ENCODE data around the gene FRYL.

The FRYL gene

DNA sequence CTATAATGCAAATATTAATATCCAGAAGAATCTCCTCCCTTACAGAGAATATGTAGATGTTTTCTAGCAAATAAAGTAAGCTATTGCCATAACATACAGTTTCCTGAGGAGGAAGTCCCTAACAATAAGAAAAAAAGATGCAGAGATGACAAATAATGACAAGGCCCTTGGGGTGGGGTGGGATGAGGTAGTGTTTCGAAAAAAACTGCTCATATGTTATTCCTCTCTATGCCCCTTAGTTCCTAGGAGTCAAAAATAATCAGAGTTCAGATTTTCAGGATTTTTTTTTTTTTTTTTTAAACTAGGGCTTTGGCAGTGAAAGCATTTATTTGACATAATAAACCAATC lies 191.0 kb downstream of the FRYL start:
- TF ChIP-seq, protein P1, sequence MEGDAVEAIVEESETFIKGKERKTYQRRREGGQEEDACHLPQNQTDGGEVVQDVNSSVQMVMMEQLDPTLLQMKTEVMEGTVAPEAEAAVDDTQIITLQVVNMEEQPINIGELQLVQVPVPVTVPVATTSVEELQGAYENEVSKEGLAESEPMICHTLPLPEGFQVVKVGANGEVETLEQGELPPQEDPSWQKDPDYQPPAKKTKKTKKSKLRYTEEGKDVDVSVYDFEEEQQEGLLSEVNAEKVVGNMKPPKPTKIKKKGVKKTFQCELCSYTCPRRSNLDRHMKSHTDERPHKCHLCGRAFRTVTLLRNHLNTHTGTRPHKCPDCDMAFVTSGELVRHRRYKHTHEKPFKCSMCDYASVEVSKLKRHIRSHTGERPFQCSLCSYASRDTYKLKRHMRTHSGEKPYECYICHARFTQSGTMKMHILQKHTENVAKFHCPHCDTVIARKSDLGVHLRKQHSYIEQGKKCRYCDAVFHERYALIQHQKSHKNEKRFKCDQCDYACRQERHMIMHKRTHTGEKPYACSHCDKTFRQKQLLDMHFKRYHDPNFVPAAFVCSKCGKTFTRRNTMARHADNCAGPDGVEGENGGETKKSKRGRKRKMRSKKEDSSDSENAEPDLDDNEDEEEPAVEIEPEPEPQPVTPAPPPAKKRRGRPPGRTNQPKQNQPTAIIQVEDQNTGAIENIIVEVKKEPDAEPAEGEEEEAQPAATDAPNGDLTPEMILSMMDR (IDR thresholded peaks at IDR 0.05; ENCODE audit: low read depth, low read length, missing control alignments): no peak
- no peak overlapping the region for H3K4me3 ChIP-seq (replicated peaks; ENCODE audit: low read depth, low read length)
- DNase-seq (ENCODE audit: extremely low read depth, low read depth): no peak

DNA sequence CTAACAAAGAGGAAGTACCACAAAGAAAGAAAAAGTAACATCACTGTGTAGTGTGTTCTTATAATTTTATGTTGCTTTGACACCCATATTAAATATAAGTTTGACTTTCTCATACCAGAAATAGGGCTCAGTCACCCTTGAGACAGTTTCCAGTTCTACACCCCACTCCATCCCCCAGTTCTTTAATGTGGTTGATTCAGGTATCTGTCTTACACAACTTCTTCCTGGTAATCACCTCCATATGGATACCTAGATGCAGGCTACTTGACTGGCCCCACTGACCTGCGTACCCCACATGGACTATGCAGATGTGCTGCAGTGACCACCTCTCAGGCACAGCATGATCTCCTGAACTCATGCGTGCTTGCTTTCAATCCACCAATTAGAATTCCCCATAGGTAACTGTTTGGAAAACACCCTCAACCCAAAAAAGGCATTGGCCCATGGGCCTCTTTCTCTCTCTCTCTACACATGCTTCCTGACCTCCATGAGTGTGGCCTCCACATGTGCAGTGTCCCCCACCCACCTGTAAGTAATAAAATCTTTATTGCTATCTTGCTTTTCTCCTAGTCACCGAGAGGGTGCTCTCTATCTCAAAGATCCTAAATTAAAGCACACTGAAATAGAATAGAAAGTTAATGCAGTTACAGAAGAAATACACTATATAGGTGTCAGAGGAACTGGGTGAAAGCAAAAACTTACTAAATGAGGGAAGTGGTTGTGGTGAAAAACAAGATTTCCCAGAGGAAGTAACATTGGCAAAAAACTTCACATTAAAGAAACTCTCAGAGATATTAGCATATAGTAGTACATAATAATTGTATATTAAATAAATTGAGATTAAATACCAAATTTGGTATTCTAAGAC lies 191.6 kb downstream of the FRYL start:
- TF ChIP-seq, protein P1 (IDR thresholded peaks at IDR 0.05; ENCODE audit: low read depth, low read length, missing control alignments): no peak
- H3K4me3 ChIP-seq (replicated peaks; ENCODE audit: low read depth, low read length): no peak overlapping the region
- DNase-seq (ENCODE audit: extremely low read depth, low read depth): no peak

DNA sequence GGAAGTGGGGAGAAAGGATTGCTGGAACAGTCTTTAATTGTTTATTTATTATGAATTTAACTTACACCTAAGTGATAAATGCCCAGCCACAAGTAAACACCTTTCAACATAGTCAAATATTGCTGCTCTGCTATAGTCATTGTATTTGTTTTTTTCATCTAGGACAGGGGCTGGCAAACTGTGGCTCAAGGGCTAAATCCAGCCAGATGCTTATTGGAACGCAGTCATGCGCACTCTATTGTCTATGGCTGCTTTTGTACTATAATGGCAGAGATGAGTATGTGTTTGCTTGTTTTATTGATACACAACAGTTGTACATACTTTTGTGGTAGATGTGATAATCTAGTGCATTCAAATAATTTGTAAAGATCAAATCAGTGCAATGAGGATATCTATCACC lies 194.7 kb downstream of the FRYL start:
- TF ChIP-seq, protein P1 (IDR thresholded peaks at IDR 0.05; ENCODE audit: low read depth, low read length, missing control alignments): no peak
- no peak for DNase-seq (ENCODE audit: extremely low read depth, low read depth)
- H3K4me3 ChIP-seq (replicated peaks; ENCODE audit: low read depth, low read length): no peak overlapping the region

DNA sequence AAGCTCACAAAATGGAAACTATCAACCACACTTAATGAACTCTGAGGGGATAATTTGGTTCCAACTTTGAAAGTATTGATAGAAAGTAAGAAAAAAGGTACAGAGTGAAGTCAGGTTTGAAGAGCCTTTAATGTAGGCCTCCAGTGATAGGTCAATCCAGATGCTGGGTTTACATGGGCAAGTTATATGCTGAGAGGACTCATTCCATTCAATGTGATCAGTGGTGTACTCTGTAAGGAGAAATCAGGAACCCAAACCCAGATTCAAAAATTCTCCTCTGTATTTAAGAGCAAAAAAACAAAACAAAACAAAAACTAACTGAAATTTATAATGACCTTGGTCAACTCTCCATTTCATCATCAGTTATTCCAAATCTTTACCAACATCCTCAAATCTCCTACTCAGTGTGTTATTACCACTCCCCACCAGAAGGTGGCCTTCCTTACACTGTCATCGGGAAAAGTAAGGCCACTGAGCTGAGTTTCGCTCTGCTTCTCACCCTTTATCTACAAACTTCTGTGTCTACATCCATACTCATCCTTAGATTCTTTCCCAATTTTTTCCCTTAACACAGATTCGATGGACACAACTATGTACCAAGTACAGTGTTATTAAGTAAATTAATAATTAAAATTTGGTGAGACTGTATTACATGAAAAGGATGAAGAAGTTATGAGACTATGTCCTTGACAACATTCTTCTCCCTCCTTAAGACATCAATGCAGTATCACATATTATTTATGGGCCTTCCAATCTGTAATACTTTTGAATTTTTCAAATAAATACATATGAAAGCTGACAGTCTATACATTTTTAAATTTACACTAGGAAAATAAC lies 201.7 kb downstream of the FRYL start:
- DNase-seq (ENCODE audit: extremely low read depth, low read depth): peak; percentile 59
- H3K4me3 ChIP-seq (replicated peaks; ENCODE audit: low read depth, low read length): no peak overlapping the region
- TF ChIP-seq, protein P1 (IDR thresholded peaks at IDR 0.05; ENCODE audit: low read depth, low read length, missing control alignments): peak; percentile 77

DNA sequence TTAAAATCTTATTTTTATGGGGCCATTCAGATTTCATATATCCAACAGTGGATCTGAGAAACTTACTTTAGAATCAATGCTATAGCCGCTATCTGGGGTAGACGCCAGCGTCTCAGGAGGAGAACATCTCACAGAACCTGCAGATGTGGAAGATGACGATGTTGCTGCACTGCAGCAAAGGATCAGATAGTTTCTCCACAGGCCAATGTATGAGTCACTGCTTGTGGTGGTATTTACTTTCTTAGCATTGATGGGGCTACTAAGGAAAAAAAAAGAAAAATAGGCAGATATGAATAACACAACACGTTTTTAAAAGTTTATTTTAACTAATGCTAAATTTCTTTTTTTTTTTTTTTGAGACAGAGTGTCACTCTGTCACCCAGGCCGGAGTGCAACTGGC lies 204.1 kb downstream of the FRYL start:
- H3K4me3 ChIP-seq (replicated peaks; ENCODE audit: low read depth, low read length): no peak overlapping the region
- no peak for DNase-seq (ENCODE audit: extremely low read depth, low read depth)
- TF ChIP-seq, protein P1 (IDR thresholded peaks at IDR 0.05; ENCODE audit: low read depth, low read length, missing control alignments): no peak

DNA sequence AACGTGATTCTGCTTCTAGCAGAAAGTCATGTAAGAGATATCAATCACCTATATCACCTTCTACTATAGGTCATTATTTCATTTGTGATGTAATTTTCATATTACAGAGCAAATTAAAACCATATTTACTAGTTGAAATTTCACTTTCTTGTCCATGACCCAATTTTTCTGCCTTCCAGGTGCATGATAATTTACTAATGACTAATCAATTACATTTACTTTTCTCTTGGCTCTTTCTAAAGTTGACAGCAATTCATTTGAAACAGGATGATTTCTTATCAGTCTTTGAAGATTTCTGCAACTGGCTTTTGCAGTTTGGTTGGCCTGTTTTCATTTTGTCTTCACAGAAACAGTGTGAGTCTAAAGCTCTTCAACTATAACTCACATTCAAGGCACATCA lies 208.6 kb downstream of the FRYL start:
- TF ChIP-seq, protein P1 (IDR thresholded peaks at IDR 0.05; ENCODE audit: low read depth, low read length, missing control alignments): no peak
- no peak for DNase-seq (ENCODE audit: extremely low read depth, low read depth)

More for the DNA sequence above, 208.6 kb downstream of the FRYL start:
- no peak overlapping the region for H3K4me3 ChIP-seq (replicated peaks; ENCODE audit: low read depth, low read length)

Measured in HFF-Myc (cell line).